HepG2 (cell line): ENCODE measurements around the gene ANKRD40. TPM values are rescaled to one million over a fixed set of nuclear protein-coding genes. Genes with fewer than 3 reads are reported as not detected.

Experiments
- DZIP1 ChIP-seq: sonication (generic); formaldehyde crosslinking; IDR thresholded peaks from 2 replicates; pipeline ENCODE4 v1.5.0; 2020; ENCODE audit warnings: mild to moderate bottlenecking, missing genetic modification reagents
- HINFP ChIP-seq: sonication (generic); formaldehyde crosslinking; IDR thresholded peaks from 2 replicates; pipeline ENCODE4 v1.4.0; 2020; ENCODE audit warnings: low read depth, mild to moderate bottlenecking, missing genetic modification reagents
- KDM2A ChIP-seq: sonication (generic); formaldehyde crosslinking; IDR thresholded peaks from 2 replicates; pipeline ENCODE4 v1.4.0; 2020; ENCODE audit warnings: low read depth, missing genetic modification reagents, borderline replicate concordance
- NFKBIZ ChIP-seq: IDR thresholded peaks from 2 replicates; pipeline ENCODE4 v1.6.1; 2018; ENCODE audit warnings: missing genetic modification reagents, missing compliant biosample characterization
- ZFX ChIP-seq: sonication (generic); formaldehyde crosslinking; IDR thresholded peaks from 2 replicates; pipeline ENCODE4 v1.4.0; 2020; ENCODE audit warnings: mild to moderate bottlenecking, low read depth, missing genetic modification reagents, moderate library complexity
- ZMYM3 ChIP-seq: sonication (generic); formaldehyde crosslinking; IDR thresholded peaks from 2 replicates; pipeline ENCODE4 v1.5.1; 2020; ENCODE audit warnings: mild to moderate bottlenecking, missing genetic modification reagents
- ZNF10 ChIP-seq: sonication (generic); formaldehyde crosslinking; IDR thresholded peaks from 2 replicates; pipeline ENCODE4 v1.4.0; 2020; ENCODE audit warnings: mild to moderate bottlenecking, low read depth, missing genetic modification reagents, borderline replicate concordance
- ZNF138 ChIP-seq: sonication (generic); formaldehyde crosslinking; IDR thresholded peaks from 2 replicates; pipeline ENCODE4 v1.5.0; 2020; ENCODE audit warnings: mild to moderate bottlenecking, low read depth, missing genetic modification reagents
- ZNF790 ChIP-seq: sonication (generic); formaldehyde crosslinking; IDR thresholded peaks from 2 replicates; pipeline ENCODE4 v1.8.0; 2022; ENCODE audit warnings: missing genetic modification reagents, mild to moderate bottlenecking, borderline replicate concordance
- ZSCAN25 ChIP-seq: sonication (generic); formaldehyde crosslinking; IDR thresholded peaks from 2 replicates; pipeline ENCODE4 v1.8.0; 2022; ENCODE audit warnings: mild to moderate bottlenecking, missing genetic modification reagents
- polyA plus RNA-seq, 8 experiments: library from polyadenylated mRNA; depleted of rRNA in 3 of 8; stranded (reverse) in 7 of 8; unstranded in 1 of 8; fragments of >200 nt; fragmentation: Illumina TruSeq in 4 of 8; extraction: Trizol in 4 of 8; gene quantifications; 2 replicates each; pipeline versions ENCODE4 v1.2.1 to v1.2.3, GENCODE V29; 2011 to 2016; ENCODE audit warnings: low read depth in 4 of 8, missing spikeins in 1 of 8, mixed read lengths in 1 of 8; ENCODE audit not compliant: insufficient read depth in 1 of 8
- total RNA-seq, 5 experiments: library from RNA; depleted of rRNA; stranded (reverse); fragments of >200 nt; fragmentation: Illumina TruSeq; extraction: Trizol; gene quantifications; 2 replicates each; pipeline ENCODE4 v1.2.3, GENCODE V29; 2016; ENCODE audit warnings: low read depth in 1 of 5
- TF ChIP-seq, protein P1 (sequence below): sonication (generic); formaldehyde crosslinking; IDR thresholded peaks from 2 replicates; pipeline ENCODE4 v1.4.0; 2020; ENCODE audit warnings: missing genetic modification reagents
- TF ChIP-seq, protein P2 (sequence below): IDR thresholded peaks from 2 replicates; pipeline ENCODE4 v1.6.1; 2012; ENCODE audit warnings: inconsistent platforms

Gene ANKRD40
- total and polyA plus RNA-seq, 2 of the 13 experiments (the other 11 are each of a cell fraction or from before 2014, with no cell fraction given): 35.0 to 46.4 TPM

GRCh38 chr17:50719144-50719923 lies 11.6 kb upstream of the ANKRD40 start, which contains the start of gene LUC7L3 (continued):
- TF ChIP-seq, protein P1, sequence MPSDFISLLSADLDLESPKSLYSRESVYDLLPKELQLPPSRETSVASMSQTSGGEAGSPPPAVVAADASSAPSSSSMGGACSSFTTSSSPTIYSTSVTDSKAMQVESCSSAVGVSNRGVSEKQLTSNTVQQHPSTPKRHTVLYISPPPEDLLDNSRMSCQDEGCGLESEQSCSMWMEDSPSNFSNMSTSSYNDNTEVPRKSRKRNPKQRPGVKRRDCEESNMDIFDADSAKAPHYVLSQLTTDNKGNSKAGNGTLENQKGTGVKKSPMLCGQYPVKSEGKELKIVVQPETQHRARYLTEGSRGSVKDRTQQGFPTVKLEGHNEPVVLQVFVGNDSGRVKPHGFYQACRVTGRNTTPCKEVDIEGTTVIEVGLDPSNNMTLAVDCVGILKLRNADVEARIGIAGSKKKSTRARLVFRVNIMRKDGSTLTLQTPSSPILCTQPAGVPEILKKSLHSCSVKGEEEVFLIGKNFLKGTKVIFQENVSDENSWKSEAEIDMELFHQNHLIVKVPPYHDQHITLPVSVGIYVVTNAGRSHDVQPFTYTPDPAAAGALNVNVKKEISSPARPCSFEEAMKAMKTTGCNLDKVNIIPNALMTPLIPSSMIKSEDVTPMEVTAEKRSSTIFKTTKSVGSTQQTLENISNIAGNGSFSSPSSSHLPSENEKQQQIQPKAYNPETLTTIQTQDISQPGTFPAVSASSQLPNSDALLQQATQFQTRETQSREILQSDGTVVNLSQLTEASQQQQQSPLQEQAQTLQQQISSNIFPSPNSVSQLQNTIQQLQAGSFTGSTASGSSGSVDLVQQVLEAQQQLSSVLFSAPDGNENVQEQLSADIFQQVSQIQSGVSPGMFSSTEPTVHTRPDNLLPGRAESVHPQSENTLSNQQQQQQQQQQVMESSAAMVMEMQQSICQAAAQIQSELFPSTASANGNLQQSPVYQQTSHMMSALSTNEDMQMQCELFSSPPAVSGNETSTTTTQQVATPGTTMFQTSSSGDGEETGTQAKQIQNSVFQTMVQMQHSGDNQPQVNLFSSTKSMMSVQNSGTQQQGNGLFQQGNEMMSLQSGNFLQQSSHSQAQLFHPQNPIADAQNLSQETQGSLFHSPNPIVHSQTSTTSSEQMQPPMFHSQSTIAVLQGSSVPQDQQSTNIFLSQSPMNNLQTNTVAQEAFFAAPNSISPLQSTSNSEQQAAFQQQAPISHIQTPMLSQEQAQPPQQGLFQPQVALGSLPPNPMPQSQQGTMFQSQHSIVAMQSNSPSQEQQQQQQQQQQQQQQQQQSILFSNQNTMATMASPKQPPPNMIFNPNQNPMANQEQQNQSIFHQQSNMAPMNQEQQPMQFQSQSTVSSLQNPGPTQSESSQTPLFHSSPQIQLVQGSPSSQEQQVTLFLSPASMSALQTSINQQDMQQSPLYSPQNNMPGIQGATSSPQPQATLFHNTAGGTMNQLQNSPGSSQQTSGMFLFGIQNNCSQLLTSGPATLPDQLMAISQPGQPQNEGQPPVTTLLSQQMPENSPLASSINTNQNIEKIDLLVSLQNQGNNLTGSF: peak; percentile 88
- TF ChIP-seq, protein P2, sequence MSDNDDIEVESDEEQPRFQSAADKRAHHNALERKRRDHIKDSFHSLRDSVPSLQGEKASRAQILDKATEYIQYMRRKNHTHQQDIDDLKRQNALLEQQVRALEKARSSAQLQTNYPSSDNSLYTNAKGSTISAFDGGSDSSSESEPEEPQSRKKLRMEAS: peak; percentile 94
- TF ChIP-seq DZIP1 (CRISPR knock-in tag) (no peak), ZFX (peak; percentile 99), KDM2A (CRISPR knock-in tag) (peak; percentile 97), ZNF138 (peak; percentile 86), ZMYM3 (CRISPR knock-in tag) (no peak; the same call in none of the 2 replicates), NFKBIZ (CRISPR knock-in tag) (peak; percentile 75; the same call in 1 of the 2 replicates), HINFP (CRISPR knock-in tag) (peak; percentile 43; the same call in 1 of the 2 replicates), ZSCAN25 (CRISPR knock-in tag) (peak; percentile 77), ZNF790 (CRISPR knock-in tag) (peak; percentile 74; the same call in 1 of the 2 replicates), ZNF10 (no peak)
